Endothelial cell of umbilical vein (primary cell): ENCODE data around the gene WNT2. TPM values are rescaled to one million over a fixed set of nuclear protein-coding genes. Genes with fewer than 3 reads are reported as not detected.

ENCODE experiments used
- BruUV-seq: library from RNA; stranded (reverse); fragments of 400-500 nt; replicated peaks from 2 replicates; lab custom pipeline; 2021; lab: Mats Ljungman, UMichigan
- CTCF ChIA-PET: fragments of 300-600, 350-600 bp; sonication (Branson Sonifier 250); formaldehyde crosslinking; loops from one replicate; lab custom pipeline; 2021; ENCODE audit warnings: antibody characterized with exemption, inconsistent platforms; lab: Charles Lee
- POLR2A ChIA-PET: fragments of 300-600, 350-600 bp; sonication (Branson Sonifier 250); formaldehyde crosslinking; loops from one replicate; lab custom pipeline; 2021; ENCODE audit warnings: antibody characterized with exemption, inconsistent platforms; lab: Charles Lee
- DNase-seq: peaks from one replicate; pipeline ENCODE4 v3.0.0-alpha.2; 2011; ENCODE audit warnings: low read depth, low spot score
- FAIRE-seq: peaks from 2 replicates; lab custom pipeline; 2011; peaks lifted over from hg19 to GRCh38; lab: Jason Lieb, UNC
- H2AFZ ChIP-seq: 2 replicates; pipeline ENCODE4 v1.6.0; 2012; ENCODE audit warnings: low read depth, low read length, control low read depth, inconsistent platforms
- H3K27ac ChIP-seq: 2 replicates; pipeline ENCODE4 v1.5.1; 2011; ENCODE audit warnings: low read depth, mild to moderate bottlenecking, control low read depth, low read length, moderate library complexity; ENCODE audit not compliant: insufficient read depth
- H3K27me3 ChIP-seq, 2 experiments: 2 replicates each; pipeline versions ENCODE4 v1.6.0 to v1.6.1; 2011; ENCODE audit warnings: low read length in 2 of 2, mixed read lengths in 1 of 2; ENCODE audit not compliant: control insufficient read depth in 2 of 2, insufficient read depth in 2 of 2
- H3K36me3 ChIP-seq, 2 experiments: 2 replicates in 1 of 2; 3 replicates in 1 of 2; pipeline ENCODE4 v1.5.1; 2011; ENCODE audit warnings: low read length in 2 of 2, mild to moderate bottlenecking in 1 of 2, moderate library complexity in 1 of 2; ENCODE audit not compliant: control insufficient read depth in 2 of 2, insufficient read depth in 2 of 2; ENCODE audit errors: extremely low read depth in 1 of 2
- H3K4me1 ChIP-seq: 3 replicates; pipeline ENCODE4 v1.5.1; 2011; ENCODE audit warnings: mild to moderate bottlenecking, low read length; ENCODE audit not compliant: control insufficient read depth, insufficient read depth; ENCODE audit errors: extremely low read depth
- H3K4me2 ChIP-seq: 2 replicates; pipeline ENCODE4 v1.6.1; 2011; ENCODE audit warnings: low read length, control low read depth, mixed read lengths; ENCODE audit not compliant: insufficient read depth
- H3K4me3 ChIP-seq, 3 experiments: fragments of 200-600 bp in 1 of 3; sonication (generic), shearing (Covaris generic) in 1 of 3; replicated peaks in 1 of 3; 2 replicates each; pipeline ENCODE4 v1.5.1; 2011 to 2016; ENCODE audit warnings: control low read depth in 3 of 3, low read length in 3 of 3, mild to moderate bottlenecking in 2 of 3, inconsistent platforms in 1 of 3, low read depth in 1 of 3, moderate library complexity in 1 of 3; ENCODE audit not compliant: insufficient read depth in 1 of 3
- H3K79me2 ChIP-seq: 2 replicates; pipeline ENCODE4 v1.6.0; 2012; ENCODE audit warnings: low read length, inconsistent platforms; ENCODE audit not compliant: control insufficient read depth, insufficient read depth
- H3K9ac ChIP-seq: replicated peaks from 2 replicates; pipeline ENCODE3; 2011; ENCODE audit warnings: low read length, control low read depth; ENCODE audit not compliant: insufficient read depth; ENCODE audit errors: extremely low read depth
- H3K9me1 ChIP-seq: replicated peaks from 3 replicates; pipeline ENCODE4 v1.6.0; 2011; ENCODE audit warnings: mild to moderate bottlenecking, low read length; ENCODE audit not compliant: control insufficient read depth, insufficient read depth; ENCODE audit errors: extremely low read depth
- H3K9me3 ChIP-seq: replicated peaks from 2 replicates; pipeline ENCODE4 v1.5.1; 2012; ENCODE audit warnings: low read length, inconsistent platforms; ENCODE audit not compliant: control insufficient read depth, insufficient read depth
- H4K20me1 ChIP-seq: replicated peaks from 2 replicates; pipeline ENCODE3; 2011; ENCODE audit warnings: mild to moderate bottlenecking, low read length; ENCODE audit not compliant: control insufficient read depth, insufficient read depth; ENCODE audit errors: extremely low read depth
- EZH2 ChIP-seq: IDR thresholded peaks from 2 replicates; pipeline ENCODE4 v1.6.1; 2012; ENCODE audit warnings: borderline replicate concordance, low read depth, mild to moderate bottlenecking, moderate library complexity, low read length, inconsistent platforms; ENCODE audit not compliant: severe bottlenecking
- FOS ChIP-seq: IDR thresholded peaks from 2 replicates; pipeline ENCODE4 v1.6.1; 2011; ENCODE audit warnings: mild to moderate bottlenecking, low read length, moderate library complexity, borderline replicate concordance; ENCODE audit not compliant: insufficient read depth
- GATA2 ChIP-seq: IDR thresholded peaks from 2 replicates; pipeline ENCODE4 v1.7.0; 2011; ENCODE audit warnings: low read depth, mild to moderate bottlenecking, moderate library complexity, mixed read lengths, low read length; ENCODE audit not compliant: insufficient read length, insufficient read depth
- POLR2AphosphoS5 ChIP-seq: IDR thresholded peaks from 2 replicates; pipeline ENCODE4 v1.6.1; 2012; ENCODE audit warnings: low read depth, mild to moderate bottlenecking, control low read depth, low read length, moderate library complexity; ENCODE audit not compliant: insufficient read depth
- dilution Hi-C: fragments of 300-500 bp; cut with MboI; formaldehyde crosslinking; loops from one replicate; pipeline ENCODE4 v1.15.0; 2019; ENCODE audit warnings: low sequenced_read_pairs; ENCODE audit not compliant: extremely low pct_ligation_motif_present
- intact Hi-C: fragments of 100-400 bp; cut with micrococcal nuclease; formaldehyde crosslinking; loops from one replicate; pipeline ENCODE4 v1.10.0; 2022
- polyA plus RNA-seq, 4 experiments: library from polyadenylated mRNA; depleted of rRNA in 3 of 4; stranded (reverse) in 3 of 4; unstranded in 1 of 4; fragments of >200 nt; gene quantifications; 2 replicates each; pipeline versions ENCODE4 v1.2.1 to v1.2.3, GENCODE V29; 2011 to 2012; ENCODE audit warnings: missing spikeins in 1 of 4
- total RNA-seq: library from RNA; stranded (reverse); gene quantifications from 2 replicates; pipeline ENCODE4 v1.2.3, GENCODE V29; 2021
- TF ChIP-seq, protein P1 (sequence below), 2 donors: IDR thresholded peaks; 1 replicate in 1 of 2; 2 replicates in 1 of 2; pipeline ENCODE4 v1.5.1; 2011; ENCODE audit warnings: low read length in 2 of 2, mild to moderate bottlenecking in 2 of 2, moderate library complexity in 2 of 2, control low read depth in 1 of 2, inconsistent platforms in 1 of 2, low read depth in 1 of 2; ENCODE audit not compliant: insufficient read depth in 1 of 2; ENCODE audit errors: extremely low read depth in 1 of 2

The WNT2 gene
- total and polyA plus RNA-seq, 2 donors (not counting 3 experiments of a cell fraction or from before 2014, with no cell fraction given) = not detected

DNA sequence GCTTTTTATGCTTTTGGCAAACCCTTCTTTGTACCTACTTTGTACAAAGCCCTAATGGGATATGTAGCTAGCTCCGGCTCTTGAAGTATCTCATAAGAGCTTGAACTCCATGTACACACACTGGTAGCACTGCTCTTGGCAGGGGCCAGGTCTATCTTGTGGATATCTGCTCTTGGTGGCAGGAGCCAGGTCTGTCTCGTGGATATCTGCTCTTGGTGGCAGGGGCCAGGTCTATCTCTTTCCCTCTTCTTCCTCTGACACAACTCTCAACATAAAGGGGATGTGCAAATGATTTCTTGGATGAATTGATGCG, 91.9 kb downstream of the WNT2 start:
- BruUV-seq = no TSS peak
- Histone ChIP-seq H3K4me3 (no peak overlapping the region), H2AFZ (no peak overlapping the region), H3K79me2 (no peaks in the 10 kb centered on the region), H3K4me1 (no peaks in the 10 kb centered on the region), H3K4me2 (no peak overlapping the region), H3K9me3 (no peaks in the 10 kb centered on the region), H3K9me1 (no peaks in the 10 kb centered on the region), H3K9ac (no peak overlapping the region), H3K27me3 (no peaks in the 10 kb centered on the region), H3K36me3 (no peaks in the 10 kb centered on the region), H3K27ac (no peak overlapping the region), H4K20me1 (no peaks in the 10 kb centered on the region)
- POLR2A ChIA-PET = interaction anchor here (0.7 kb wide), 1 partner anchor 13 kb away, joined by 11 read pairs; no protein-coding TSS in a partner anchor
- CTCF ChIA-PET = interaction anchor here (1.2 kb wide), 1 partner anchor 18 kb away, joined by 5 read pairs; no protein-coding TSS in a partner anchor
- dilution Hi-C loops (no loop called here), intact Hi-C loops (no loop called here)
- DNase-seq = no peak
- TF ChIP-seq POLR2AphosphoS5 = no peak
- TF ChIP-seq EZH2 = no peak
- TF ChIP-seq, protein P1, sequence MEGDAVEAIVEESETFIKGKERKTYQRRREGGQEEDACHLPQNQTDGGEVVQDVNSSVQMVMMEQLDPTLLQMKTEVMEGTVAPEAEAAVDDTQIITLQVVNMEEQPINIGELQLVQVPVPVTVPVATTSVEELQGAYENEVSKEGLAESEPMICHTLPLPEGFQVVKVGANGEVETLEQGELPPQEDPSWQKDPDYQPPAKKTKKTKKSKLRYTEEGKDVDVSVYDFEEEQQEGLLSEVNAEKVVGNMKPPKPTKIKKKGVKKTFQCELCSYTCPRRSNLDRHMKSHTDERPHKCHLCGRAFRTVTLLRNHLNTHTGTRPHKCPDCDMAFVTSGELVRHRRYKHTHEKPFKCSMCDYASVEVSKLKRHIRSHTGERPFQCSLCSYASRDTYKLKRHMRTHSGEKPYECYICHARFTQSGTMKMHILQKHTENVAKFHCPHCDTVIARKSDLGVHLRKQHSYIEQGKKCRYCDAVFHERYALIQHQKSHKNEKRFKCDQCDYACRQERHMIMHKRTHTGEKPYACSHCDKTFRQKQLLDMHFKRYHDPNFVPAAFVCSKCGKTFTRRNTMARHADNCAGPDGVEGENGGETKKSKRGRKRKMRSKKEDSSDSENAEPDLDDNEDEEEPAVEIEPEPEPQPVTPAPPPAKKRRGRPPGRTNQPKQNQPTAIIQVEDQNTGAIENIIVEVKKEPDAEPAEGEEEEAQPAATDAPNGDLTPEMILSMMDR (IDR thresholded peaks at IDR 0.05; ENCODE audit: extremely low read depth in 1 of 2, insufficient read depth in 1 of 2, low read depth in 1 of 2, low read length in 2 of 2) = no peak
- no peak for TF ChIP-seq FOS
- TF ChIP-seq GATA2 = no peak
- FAIRE-seq = no peak
